Sigmoid colon (tissue), 4 donors: ENCODE data around the gene RHO.

Experiments used
- EP300 ChIP-seq, 4 donors: sonication (generic); formaldehyde crosslinking; IDR thresholded peaks; one replicate each; pipeline ENCODE4 v1.6.1; 2017; ENCODE audit warnings: antibody characterized with exemption in 4 of 4
- POLR2A ChIP-seq, 2 donors: fragments of 450-650 bp; IDR thresholded peaks; one replicate each; pipeline ENCODE4 v1.6.1; 2016; ENCODE audit warnings: antibody characterized with exemption in 2 of 2, mild to moderate bottlenecking in 2 of 2, moderate library complexity in 2 of 2
- POLR2AphosphoS5 ChIP-seq, 4 donors: sonication (generic); formaldehyde crosslinking; IDR thresholded peaks; one replicate each; pipeline ENCODE4 v1.6.1; 2017; ENCODE audit warnings: antibody characterized with exemption in 4 of 4
- TF ChIP-seq, protein P1 (sequence below), 4 experiments: fragments of 450-650 bp in 3 of 4; fragments of 200-600 bp in 1 of 4; IDR thresholded peaks; one replicate each; pipeline ENCODE4 v1.5.1; 2016 to 2019; ENCODE audit warnings: antibody characterized with exemption in 4 of 4, mild to moderate bottlenecking in 3 of 4, moderate library complexity in 2 of 4

DNA sequence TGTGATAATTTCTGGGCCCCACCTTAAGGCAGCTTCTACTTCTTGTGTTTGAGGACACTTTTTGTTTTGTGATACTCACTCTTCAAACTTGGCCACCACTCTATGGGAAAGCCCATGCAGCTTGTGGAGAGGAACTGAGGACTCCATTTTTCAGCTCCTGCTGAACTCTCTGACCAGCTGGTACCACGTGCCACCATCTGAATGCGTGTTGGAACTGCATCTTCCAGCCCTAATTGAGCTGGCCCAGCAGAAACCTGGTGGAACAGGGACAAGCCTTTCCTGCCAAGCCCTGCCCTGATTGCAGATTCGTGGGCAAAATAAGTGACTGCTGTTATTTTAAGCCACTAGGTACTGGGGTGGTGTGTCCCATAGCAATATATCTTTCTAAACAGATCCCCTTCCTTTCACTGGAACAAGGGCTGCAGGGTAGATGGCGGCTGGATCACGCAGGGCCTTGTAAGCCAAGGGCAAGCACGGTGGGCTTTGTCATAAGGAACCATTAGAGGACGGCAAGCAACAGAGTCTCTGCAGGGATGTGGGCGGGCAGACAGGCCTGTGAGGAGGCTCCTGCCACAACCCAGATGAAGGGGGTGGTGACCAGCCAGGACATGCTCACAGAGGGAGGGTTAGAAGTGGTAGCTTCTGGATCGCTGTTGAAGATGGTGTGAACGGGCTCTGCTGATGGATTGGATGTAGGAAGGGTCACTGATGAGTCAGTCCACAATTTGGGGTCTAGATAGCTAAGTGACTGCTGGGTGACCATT is 24.0 kb downstream of the RHO start:
- TF ChIP-seq, protein P1, sequence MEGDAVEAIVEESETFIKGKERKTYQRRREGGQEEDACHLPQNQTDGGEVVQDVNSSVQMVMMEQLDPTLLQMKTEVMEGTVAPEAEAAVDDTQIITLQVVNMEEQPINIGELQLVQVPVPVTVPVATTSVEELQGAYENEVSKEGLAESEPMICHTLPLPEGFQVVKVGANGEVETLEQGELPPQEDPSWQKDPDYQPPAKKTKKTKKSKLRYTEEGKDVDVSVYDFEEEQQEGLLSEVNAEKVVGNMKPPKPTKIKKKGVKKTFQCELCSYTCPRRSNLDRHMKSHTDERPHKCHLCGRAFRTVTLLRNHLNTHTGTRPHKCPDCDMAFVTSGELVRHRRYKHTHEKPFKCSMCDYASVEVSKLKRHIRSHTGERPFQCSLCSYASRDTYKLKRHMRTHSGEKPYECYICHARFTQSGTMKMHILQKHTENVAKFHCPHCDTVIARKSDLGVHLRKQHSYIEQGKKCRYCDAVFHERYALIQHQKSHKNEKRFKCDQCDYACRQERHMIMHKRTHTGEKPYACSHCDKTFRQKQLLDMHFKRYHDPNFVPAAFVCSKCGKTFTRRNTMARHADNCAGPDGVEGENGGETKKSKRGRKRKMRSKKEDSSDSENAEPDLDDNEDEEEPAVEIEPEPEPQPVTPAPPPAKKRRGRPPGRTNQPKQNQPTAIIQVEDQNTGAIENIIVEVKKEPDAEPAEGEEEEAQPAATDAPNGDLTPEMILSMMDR (IDR thresholded peaks at IDR 0.05): no peak
- no peak for TF ChIP-seq POLR2A (IDR thresholded peaks at IDR 0.05)
- TF ChIP-seq EP300 (IDR thresholded peaks at IDR 0.05): no peak
- TF ChIP-seq POLR2AphosphoS5 (IDR thresholded peaks at IDR 0.05): no peak
